Thyroid gland (tissue), 4 donors: ENCODE data around the gene ADAM11.

Experiments used
- POLR2A ChIP-seq, 2 donors: fragments of 450-650 bp; IDR thresholded peaks; one replicate each; pipeline ENCODE4 v1.6.1; 2017; ENCODE audit warnings: antibody characterized with exemption in 2 of 2, mild to moderate bottlenecking in 2 of 2, moderate library complexity in 1 of 2
- TF ChIP-seq, protein P1 (sequence below), 6 experiments: fragments of 200-600 bp in 3 of 6; fragments of 450-650 bp in 3 of 6; sonication (generic) in 3 of 6; IDR thresholded peaks; one replicate each; pipeline ENCODE4 v1.5.1; 2016 to 2019; ENCODE audit warnings: antibody characterized with exemption in 6 of 6, mild to moderate bottlenecking in 2 of 6, inconsistent platforms in 1 of 6, moderate library complexity in 1 of 6

DNA sequence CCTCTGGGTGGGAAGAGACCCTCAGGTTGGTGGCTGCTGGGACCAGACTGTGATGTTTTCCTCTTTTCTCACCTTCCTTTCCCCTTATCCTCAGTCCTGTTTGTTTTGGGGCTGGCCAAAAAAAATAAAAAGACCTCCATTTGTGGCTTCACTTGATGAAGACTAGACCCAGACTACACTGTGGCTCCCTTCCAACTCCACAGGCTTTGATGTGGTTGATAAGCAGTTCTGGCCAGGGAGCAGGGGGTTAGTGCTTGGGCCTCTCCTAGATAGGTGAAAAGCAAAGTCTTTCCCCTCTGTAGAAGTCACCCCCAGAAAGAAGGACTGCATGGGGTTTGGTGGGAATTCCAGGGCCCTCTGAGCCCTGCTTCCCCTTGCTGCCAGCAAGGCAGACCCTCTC is 11.2 kb upstream of the ADAM11 start:
- TF ChIP-seq, protein P1, sequence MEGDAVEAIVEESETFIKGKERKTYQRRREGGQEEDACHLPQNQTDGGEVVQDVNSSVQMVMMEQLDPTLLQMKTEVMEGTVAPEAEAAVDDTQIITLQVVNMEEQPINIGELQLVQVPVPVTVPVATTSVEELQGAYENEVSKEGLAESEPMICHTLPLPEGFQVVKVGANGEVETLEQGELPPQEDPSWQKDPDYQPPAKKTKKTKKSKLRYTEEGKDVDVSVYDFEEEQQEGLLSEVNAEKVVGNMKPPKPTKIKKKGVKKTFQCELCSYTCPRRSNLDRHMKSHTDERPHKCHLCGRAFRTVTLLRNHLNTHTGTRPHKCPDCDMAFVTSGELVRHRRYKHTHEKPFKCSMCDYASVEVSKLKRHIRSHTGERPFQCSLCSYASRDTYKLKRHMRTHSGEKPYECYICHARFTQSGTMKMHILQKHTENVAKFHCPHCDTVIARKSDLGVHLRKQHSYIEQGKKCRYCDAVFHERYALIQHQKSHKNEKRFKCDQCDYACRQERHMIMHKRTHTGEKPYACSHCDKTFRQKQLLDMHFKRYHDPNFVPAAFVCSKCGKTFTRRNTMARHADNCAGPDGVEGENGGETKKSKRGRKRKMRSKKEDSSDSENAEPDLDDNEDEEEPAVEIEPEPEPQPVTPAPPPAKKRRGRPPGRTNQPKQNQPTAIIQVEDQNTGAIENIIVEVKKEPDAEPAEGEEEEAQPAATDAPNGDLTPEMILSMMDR (IDR thresholded peaks at IDR 0.05): no peak
- TF ChIP-seq POLR2A (IDR thresholded peaks at IDR 0.05): no peak
